B cell (primary cell): ENCODE data around the gene BPIFB1. TPM values are rescaled to one million over a fixed set of nuclear protein-coding genes. Genes with fewer than 3 reads are reported as not detected.
A peak's percentile ranks its signal among the peaks of the same experiment; 100 is the strongest.

Experiments used
- ATAC-seq: fragments of 200-7000 bp; cut with Tn5 transposase; one replicate; pipeline ENCODE4 v1.10.0; 2021; ENCODE audit warnings: low read depth, mild to moderate bottlenecking, moderate number of reproducible peaks, moderate library complexity
- CTCF ChIA-PET: fragments of 350-600 bp; sonication (Branson Sonifier 250); formaldehyde crosslinking; loops from one replicate; lab custom pipeline; 2021; ENCODE audit warnings: antibody characterized with exemption, inconsistent platforms; lab: Charles Lee
- POLR2A ChIA-PET: fragments of 350-600 bp; sonication (Branson Sonifier 250); formaldehyde crosslinking; loops from one replicate; lab custom pipeline; 2021; ENCODE audit warnings: antibody characterized with exemption; lab: Charles Lee
- DNase-seq: peaks from one replicate; pipeline ENCODE4 v3.0.0; 2013
- H2AFZ ChIP-seq: 2 replicates; pipeline ENCODE4 v1.6.1; 2012; ENCODE audit warnings: mild to moderate bottlenecking, low read depth, low read length; ENCODE audit not compliant: insufficient read depth, poor library complexity, severe bottlenecking
- H3K27ac ChIP-seq, 2 donors: 1 replicate in 1 of 2; 2 replicates in 1 of 2; pipeline ENCODE4 v1.5.1; 2012 to 2013; ENCODE audit warnings: low read length in 2 of 2, mild to moderate bottlenecking in 2 of 2, moderate library complexity in 1 of 2
- H3K27me3 ChIP-seq, 4 experiments: fragments of 200-600 bp in 1 of 4; sonication (generic) in 1 of 4; replicated peaks in 1 of 4; 1 replicate in 2 of 4; 2 replicates in 2 of 4; pipeline versions ENCODE4 v1.6.1 to v1.7.0; 2013 to 2016; ENCODE audit warnings: low read length in 3 of 4, mild to moderate bottlenecking in 2 of 4, mixed read lengths in 1 of 4, moderate library complexity in 1 of 4; ENCODE audit not compliant: insufficient read depth in 4 of 4, control insufficient read depth in 3 of 4; ENCODE audit errors: control extremely low read depth in 1 of 4
- H3K36me3 ChIP-seq, 2 experiments: replicated peaks in 1 of 2; 1 replicate in 1 of 2; 2 replicates in 1 of 2; pipeline versions ENCODE4 v1.6.1 to v1.7.1; 2013; ENCODE audit warnings: low read length in 1 of 2; ENCODE audit not compliant: insufficient read depth in 2 of 2, control insufficient read depth in 1 of 2; ENCODE audit errors: control extremely low read depth in 1 of 2, extremely low read depth in 1 of 2
- H3K4me1 ChIP-seq, 2 donors: fragments of 200-600 bp in 1 of 2; sonication (generic) in 1 of 2; 1 replicate in 1 of 2; 2 replicates in 1 of 2; pipeline versions ENCODE4 v1.5.1 to v1.6.1; 2013 to 2017; ENCODE audit warnings: low read length in 2 of 2; ENCODE audit not compliant: control insufficient read depth in 2 of 2, insufficient read depth in 2 of 2
- H3K4me2 ChIP-seq: replicated peaks from 2 replicates; pipeline ENCODE3; 2012; ENCODE audit warnings: mild to moderate bottlenecking, low read depth, low read length; ENCODE audit not compliant: poor library complexity, severe bottlenecking
- H3K4me3 ChIP-seq, 5 experiments: fragments of 200-600 bp in 1 of 5; sonication (generic) in 1 of 5; 1 replicate in 3 of 5; 2 replicates in 2 of 5; pipeline versions ENCODE4 v1.5.1 to v1.7.0; 2011 to 2016; ENCODE audit warnings: low read length in 4 of 5, mild to moderate bottlenecking in 4 of 5, low read depth in 2 of 5, control low read depth in 1 of 5, moderate library complexity in 1 of 5; ENCODE audit not compliant: insufficient read depth in 1 of 5; ENCODE audit errors: control extremely low read depth in 1 of 5, extremely low read depth in 1 of 5
- H3K79me2 ChIP-seq: fragments of 200-600 bp; sonication (generic); one replicate; pipeline ENCODE4 v1.6.0; 2016; ENCODE audit warnings: low read length; ENCODE audit not compliant: control insufficient read depth, insufficient read depth
- H3K9ac ChIP-seq: fragments of 200-600 bp; sonication (generic); 2 replicates; pipeline ENCODE4 v1.6.1; 2017; ENCODE audit warnings: mild to moderate bottlenecking, low read length, moderate library complexity
- H3K9me3 ChIP-seq, 3 donors: one replicate each; pipeline versions ENCODE4 v1.6.1 to v1.7.1; 2013; ENCODE audit warnings: low read length in 2 of 3; ENCODE audit not compliant: control insufficient read depth in 2 of 3, insufficient read depth in 1 of 3; ENCODE audit errors: control extremely low read depth in 1 of 3
- H4K20me1 ChIP-seq: 2 replicates; pipeline ENCODE4 v1.6.0; 2012; ENCODE audit warnings: mild to moderate bottlenecking, low read length; ENCODE audit not compliant: insufficient read depth, control insufficient read depth, poor library complexity, severe bottlenecking
- H3K27ac Mint-ChIP-seq: one replicate; pipeline ENCODE4 v1.8.0; 2021; ENCODE audit warnings: mixed read lengths
- H3K27me3 Mint-ChIP-seq: one replicate; pipeline ENCODE4 v1.8.0; 2021; ENCODE audit warnings: mixed read lengths
- H3K4me1 Mint-ChIP-seq: one replicate; pipeline ENCODE4 v1.8.0; 2021; ENCODE audit warnings: mixed read lengths
- H3K4me3 Mint-ChIP-seq: one replicate; pipeline ENCODE4 v1.8.0; 2021; ENCODE audit warnings: mixed read lengths
- H3K9me3 Mint-ChIP-seq: one replicate; pipeline ENCODE4 v1.8.0; 2022; ENCODE audit warnings: mixed read lengths; ENCODE audit not compliant: insufficient read depth
- CTCF ChIP-seq: fragments of 200-600 bp; IDR thresholded peaks from one replicate; pipeline ENCODE4 v1.8.0; 2022; ENCODE audit warnings: antibody characterized with exemption, mild to moderate bottlenecking
- EZH2 ChIP-seq: IDR thresholded peaks from 2 replicates; pipeline ENCODE4 v1.6.1; 2012; ENCODE audit warnings: borderline replicate concordance, low read depth, mild to moderate bottlenecking, moderate library complexity, low read length; ENCODE audit not compliant: insufficient read depth, poor library complexity, severe bottlenecking
- WGBS: methylation state at CpG from one replicate; pipeline ENCODE4 v1.1.5; 2013; ENCODE audit warnings: missing lambda C conversion rate; ENCODE audit not compliant: insufficient coverage; 5-methylcytosine and 5-hydroxymethylcytosine counted together
- intact Hi-C: fragments of 100-400 bp; cut with micrococcal nuclease; formaldehyde crosslinking; loops from one replicate; pipeline ENCODE4 v1.10.0; 2022
- polyA plus RNA-seq: library from polyadenylated mRNA; depleted of rRNA; stranded (reverse); fragments of >200 nt; gene quantifications from 2 replicates; pipeline ENCODE4 v1.2.3, GENCODE V29; 2012
- total RNA-seq, 2 donors: library from RNA; stranded (reverse); fragments of 120-200 nt in 1 of 2; gene quantifications; 1 replicate in 1 of 2; 2 replicates in 1 of 2; pipeline versions ENCODE4 v1.2.3 to v1.2.4, GENCODE V29; 2013 to 2022

The BPIFB1 gene
- total and polyA plus RNA-seq, 2 donors (not counting 1 experiment from before 2014, with no cell fraction given): not detected

GRCh38 chr20:33291416-33291815 is 8.4 kb downstream of the BPIFB1 start:
- no peaks in the 10 kb centered on the region for H3K79me2 ChIP-seq
- H3K4me1 ChIP-seq: no peaks in the 10 kb centered on the region
- H3K36me3 ChIP-seq: no peaks in the 10 kb centered on the region
- peaks cover 0 to 9% (median 1%) of the 10 kb centered on the region in 4 experiments for H3K27me3 ChIP-seq
- Mint-ChIP-seq H3K9me3 (no peaks in the 10 kb centered on the region), H3K4me3 (no peak overlapping the region), H3K4me1 (no peaks in the 10 kb centered on the region), H3K27ac (no peak overlapping the region), H3K27me3 (peaks cover 25% of the 10 kb centered on the region)
- DNase-seq: no peak
- ATAC-seq: no peak
- intact Hi-C loops: no loop called here
- no peak overlapping the region for H2AFZ ChIP-seq
- no peak overlapping the region for H3K9ac ChIP-seq
- CTCF ChIA-PET: interaction anchor here (1.5 to 4.1 kb wide), 4 partner anchors 376 to 501 kb away, joined by 3 to 17 read pairs (median 16); no protein-coding TSS in a partner anchor
- POLR2A ChIA-PET: no interaction called here
- 92% methylated on average over 6 of the region's 8 CpGs for WGBS
- H3K27ac ChIP-seq: no peak overlapping the region
- H4K20me1 ChIP-seq: no peaks in the 10 kb centered on the region
- H3K4me2 ChIP-seq: no peak overlapping the region
- H3K9me3 ChIP-seq: peaks cover 0 to 8% (median 0%) of the 10 kb centered on the region in 3 donors
- TF ChIP-seq CTCF: no peak
- no peak for TF ChIP-seq EZH2
- no peak overlapping the region for H3K4me3 ChIP-seq

DNA sequence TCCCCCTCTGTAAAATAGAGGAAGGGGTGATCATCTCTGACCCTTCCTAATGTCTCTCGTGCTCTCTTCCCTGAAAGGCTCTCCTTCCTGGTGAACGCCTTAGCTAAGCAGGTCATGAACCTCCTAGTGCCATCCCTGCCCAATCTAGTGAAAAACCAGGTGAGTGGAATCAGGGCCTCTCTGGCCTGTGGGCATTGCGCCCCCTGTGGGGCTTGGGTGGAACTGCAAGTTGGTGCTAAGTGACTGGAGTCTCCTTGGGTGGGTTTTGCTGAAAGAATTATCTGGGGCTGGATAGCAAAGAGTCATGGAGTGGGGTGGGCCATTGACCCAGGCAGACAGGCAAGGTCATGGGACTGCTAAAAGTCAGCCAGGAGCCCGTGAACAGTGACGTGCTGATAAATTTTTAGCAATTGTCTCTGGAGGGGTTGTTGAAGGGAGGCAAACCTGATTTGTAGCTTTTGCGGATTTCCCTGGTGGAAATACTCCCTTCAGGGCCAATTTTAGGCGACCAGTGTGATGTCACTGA is 8.9 kb downstream of the BPIFB1 start:
- Histone ChIP-seq H3K4me3 (no peak overlapping the region), H4K20me1 (no peaks in the 10 kb centered on the region), H3K79me2 (no peaks in the 10 kb centered on the region), H3K4me1 (no peaks in the 10 kb centered on the region), H3K36me3 (no peaks in the 10 kb centered on the region), H3K4me2 (no peak overlapping the region), H3K9me3 (peaks cover 0 to 8% (median 0%) of the 10 kb centered on the region in 3 donors), H2AFZ (no peak overlapping the region), H3K9ac (no peak overlapping the region), H3K27ac (no peak overlapping the region), H3K27me3 (peaks cover 0 to 9% (median 1%) of the 10 kb centered on the region in 4 experiments)
- Mint-ChIP-seq H3K4me3 (no peak overlapping the region), H3K9me3 (no peaks in the 10 kb centered on the region), H3K27me3 (peaks cover 25% of the 10 kb centered on the region), H3K4me1 (no peaks in the 10 kb centered on the region), H3K27ac (no peak overlapping the region)
- TF ChIP-seq EZH2: no peak
- peak; percentile 98 for TF ChIP-seq CTCF
- ATAC-seq (no peak), DNase-seq (peak; percentile 64)
- POLR2A ChIA-PET: no interaction called here
- 55% methylated on average over 5 of the region's 7 CpGs for WGBS
- CTCF ChIA-PET: interaction anchor here (1.3 to 4.1 kb wide), 5 partner anchors 11 to 502 kb away, joined by 3 to 17 read pairs (median 15); no protein-coding TSS in a partner anchor
- intact Hi-C loops: loop anchor here (1.0 kb wide), 1 partner anchor 390 kb away; no protein-coding TSS in a partner anchor
